Measurements from ENCODE around the gene DDX42.
"Not testable (repeated sequence)": the region's sequence is repeated elsewhere in the genome, so short reads cannot be mapped to it uniquely, and the experiment has no call there.

Gene DDX42

GRCh38 chr17:63774969-63775265 is 947 bp downstream of the DDX42 start:
- DNase-seq (ENCODE audit: low read depth in 3 of 3, low spot score in 1 of 3): no peak

- no peak for DNase-seq (ENCODE audit: low read depth in 3 of 3, low spot score in 1 of 3)
These were observed 1.4 kb downstream of the DDX42 start for GRCh38 chr17:63775420-63775819.

- DNase-seq (ENCODE audit: low read depth in 3 of 3, low spot score in 1 of 3): no peak
These were observed 6.5 kb downstream of the DDX42 start for GRCh38 chr17:63780507-63780906.

GRCh38 chr17:63780928-63781327 is 7.0 kb downstream of the DDX42 start:
- DNase-seq (ENCODE audit: low read depth in 3 of 3, low spot score in 1 of 3): no peak

- DNase-seq (ENCODE audit: low read depth in 3 of 3, low spot score in 1 of 3): no peak
These were observed 9.6 kb downstream of the DDX42 start for GRCh38 chr17:63783522-63783921.

- DNase-seq (ENCODE audit: low read depth in 3 of 3, low spot score in 1 of 3): no peak
These were observed 11.6 kb downstream of the DDX42 start for GRCh38 chr17:63785556-63785955.

- no peak for DNase-seq (ENCODE audit: low read depth in 3 of 3, low spot score in 1 of 3)
These were observed 12.1 kb downstream of the DDX42 start for GRCh38 chr17:63786117-63786516.

GRCh38 chr17:63786971-63787711 is 13.2 kb downstream of the DDX42 start:
- no peak for DNase-seq (ENCODE audit: low read depth in 3 of 3, low spot score in 1 of 3)

GRCh38 chr17:63790057-63790456 is 16.1 kb downstream of the DDX42 start:
- DNase-seq (ENCODE audit: low read depth in 3 of 3, low spot score in 1 of 3): no peak

- DNase-seq (ENCODE audit: low read depth in 3 of 3, low spot score in 1 of 3): no peak
These were observed 18.2 kb downstream of the DDX42 start for GRCh38 chr17:63792055-63792729.

- not testable (repeated sequence) for DNase-seq (ENCODE audit: low read depth in 3 of 3, low spot score in 1 of 3)
These were observed 22.4 kb downstream of the DDX42 start for GRCh38 chr17:63796375-63796774.

GRCh38 chr17:63798572-63799106 is 24.7 kb downstream of the DDX42 start:
- DNase-seq (ENCODE audit: low read depth in 3 of 3, low spot score in 1 of 3): no peak

GRCh38 chr17:63800783-63801182 is 26.8 kb downstream of the DDX42 start:
- DNase-seq (ENCODE audit: low read depth in 3 of 3, low spot score in 1 of 3): no peak

GRCh38 chr17:63804328-63804727 is 30.4 kb downstream of the DDX42 start:
- no peak for DNase-seq (ENCODE audit: low read depth in 3 of 3, low spot score in 1 of 3)

GRCh38 chr17:63805591-63805990 is 31.6 kb downstream of the DDX42 start:
- DNase-seq (ENCODE audit: low read depth in 3 of 3, low spot score in 1 of 3): no peak

- DNase-seq (ENCODE audit: low read depth in 3 of 3, low spot score in 1 of 3): no peak
These were observed 36.0 kb downstream of the DDX42 start for GRCh38 chr17:63809970-63810369.

GRCh38 chr17:63816123-63816522 is 42.2 kb downstream of the DDX42 start:
- no peak for DNase-seq (ENCODE audit: low read depth in 3 of 3, low spot score in 1 of 3)

GRCh38 chr17:63816669-63817068 is 42.7 kb downstream of the DDX42 start:
- DNase-seq (ENCODE audit: low read depth in 3 of 3, low spot score in 1 of 3): no peak

- no peak for DNase-seq (ENCODE audit: low read depth in 3 of 3, low spot score in 1 of 3)
These were observed 43.9 kb downstream of the DDX42 start for GRCh38 chr17:63817736-63818385.

GRCh38 chr17:63819131-63819530 is 45.2 kb downstream of the DDX42 start:
- DNase-seq (ENCODE audit: low read depth in 3 of 3, low spot score in 1 of 3): no peak

- no peak for DNase-seq (ENCODE audit: low read depth in 3 of 3, low spot score in 1 of 3)
These were observed 45.9 kb downstream of the DDX42 start for GRCh38 chr17:63819585-63820537.
